Measurements from ENCODE around the gene FGF12.
"Not testable (repeated sequence)": the region's sequence is repeated elsewhere in the genome, so short reads cannot be mapped to it uniquely, and the experiment has no call there.

Gene FGF12

GRCh38 chr3:192727032-192727847 lies at the start of gene FGF12:
FGF12 (minus strand) TSS chr3:192727541.
- no peak for DNase-seq

GRCh38 chr3:192774341-192774740 lies 47.0 kb upstream of the FGF12 start:
- DNase-seq = not testable (repeated sequence)

- DNase-seq = no peak
Observed at GRCh38 chr3:192772240-192772894, 45.0 kb upstream of the FGF12 start.

GRCh38 chr3:192758654-192759053 lies 31.3 kb upstream of the FGF12 start:
- no peak for DNase-seq

- no peak for DNase-seq
Observed at GRCh38 chr3:192751148-192751547, 23.8 kb upstream of the FGF12 start.

GRCh38 chr3:192750201-192750600 lies 22.9 kb upstream of the FGF12 start:
- DNase-seq = no peak

- no peak for DNase-seq
Observed at GRCh38 chr3:192747746-192748145, 20.4 kb upstream of the FGF12 start.

- DNase-seq = no peak
Observed at GRCh38 chr3:192747145-192747544, 19.8 kb upstream of the FGF12 start.

- DNase-seq = no peak
Observed at GRCh38 chr3:192745150-192745549, 17.8 kb upstream of the FGF12 start.

GRCh38 chr3:192744604-192745003 lies 17.3 kb upstream of the FGF12 start:
- DNase-seq = not testable (repeated sequence)

- no peak for DNase-seq
Observed at GRCh38 chr3:192737506-192737905, 10.2 kb upstream of the FGF12 start.

GRCh38 chr3:192731233-192731632 lies 3.9 kb upstream of the FGF12 start:
- no peak for DNase-seq

GRCh38 chr3:192726385-192726784 lies 956 bp downstream of the FGF12 start:
- no peak for DNase-seq

GRCh38 chr3:192719964-192720363 lies 7.4 kb downstream of the FGF12 start:
- DNase-seq = no peak

GRCh38 chr3:192718156-192718555 lies 9.2 kb downstream of the FGF12 start:
- no peak for DNase-seq

GRCh38 chr3:192715126-192715525 lies 12.2 kb downstream of the FGF12 start:
- no peak for DNase-seq

GRCh38 chr3:192711126-192711525 lies 16.2 kb downstream of the FGF12 start:
- DNase-seq = not testable (repeated sequence)

- no peak for DNase-seq
Observed at GRCh38 chr3:192710366-192710765, 17.0 kb downstream of the FGF12 start.

GRCh38 chr3:192706272-192706671 lies 21.1 kb downstream of the FGF12 start:
- no peak for DNase-seq

- DNase-seq = no peak
Observed at GRCh38 chr3:192700885-192701284, 26.5 kb downstream of the FGF12 start.

GRCh38 chr3:192696943-192697587 lies 30.3 kb downstream of the FGF12 start:
- DNase-seq = no peak

- no peak for DNase-seq
Observed at GRCh38 chr3:192687488-192688152, 39.7 kb downstream of the FGF12 start.

GRCh38 chr3:192685801-192686200 lies 41.5 kb downstream of the FGF12 start:
- no peak for DNase-seq
